AG04450 (cell line): ENCODE measurements around the gene RNF130. TPM values are rescaled to one million over a fixed set of nuclear protein-coding genes. Genes with fewer than 3 reads are reported as not detected.

Experiments
- CTCF ChIA-PET: fragments of 300-600, 350-600 bp; formaldehyde crosslinking; extraction: SDS; loops from one replicate; lab custom pipeline; 2022; ENCODE audit warnings: antibody characterized with exemption, inconsistent platforms; lab: Charles Lee
- POLR2A ChIA-PET: fragments of 350-600 bp; formaldehyde crosslinking; extraction: SDS; loops from one replicate; lab custom pipeline; 2021; ENCODE audit warnings: antibody characterized with exemption, inconsistent platforms; lab: Yijun Ruan, JAX
- DNase-seq: peaks from one replicate; pipeline ENCODE4 v3.0.0-alpha.2; 2011; ENCODE audit warnings: low read depth, low spot score
- H3K27ac ChIP-seq: one replicate; pipeline ENCODE4 v1.5.1; 2012; ENCODE audit warnings: low read depth, low read length, control low read depth
- H3K27me3 ChIP-seq: one replicate; pipeline ENCODE4 v1.6.0; 2012; ENCODE audit warnings: low read length; ENCODE audit not compliant: control insufficient read depth, insufficient read depth
- H3K4me3 ChIP-seq: 2 replicates; pipeline ENCODE4 v1.5.1; 2011; ENCODE audit warnings: mild to moderate bottlenecking, low read depth, low read length, control low read depth
- H3K9me3 ChIP-seq: 2 replicates; pipeline ENCODE4 v1.5.1; 2012; ENCODE audit warnings: low read length; ENCODE audit not compliant: control insufficient read depth, insufficient read depth
- CTCF ChIP-seq: IDR thresholded peaks from 2 replicates; pipeline ENCODE4 v1.5.1; 2011; ENCODE audit warnings: low read depth, low read length, control low read depth, inconsistent platforms
- polyA plus RNA-seq: library from polyadenylated mRNA; depleted of rRNA; stranded (reverse); fragments of >200 nt; gene quantifications from 2 replicates; pipeline ENCODE4 v1.2.3, GENCODE V29; 2011

Gene RNF130
- polyA plus RNA-seq, 1 experiment, result 38.9 TPM

DNA sequence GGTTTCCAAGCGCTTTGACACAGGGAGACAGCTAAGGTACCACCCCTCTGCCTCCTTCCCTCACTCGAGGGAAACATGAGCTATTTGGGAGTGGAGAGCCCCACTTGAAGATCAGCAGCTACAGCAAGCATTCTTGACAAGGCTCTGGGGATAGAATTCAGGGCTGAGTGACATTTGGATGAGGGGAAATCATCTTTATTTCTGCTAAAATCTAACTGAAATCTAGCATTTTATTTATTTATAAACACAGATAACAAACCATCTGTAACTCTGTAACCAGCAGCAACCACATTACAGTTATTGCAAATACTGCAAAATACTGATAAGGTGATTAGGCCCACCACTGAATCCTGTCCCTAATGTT lies 22.4 kb downstream of the RNF130 start:
- Histone ChIP-seq H3K27me3 (no peaks in the 10 kb centered on the region), H3K9me3 (peaks cover 11% of the 10 kb centered on the region), H3K27ac (no peak overlapping the region), H3K4me3 (no peak overlapping the region)
- no peak for TF ChIP-seq CTCF
- POLR2A ChIA-PET, result no interaction called here
- DNase-seq, result no peak
- CTCF ChIA-PET, result interaction anchor here (0.7 to 1.1 kb wide), 3 partner anchors 18 to 70 kb away, joined by 3 read pairs; no protein-coding TSS in a partner anchor

- peaks cover 11% of the 10 kb centered on the region for H3K9me3 ChIP-seq
- H3K27ac ChIP-seq, result no peak overlapping the region
- DNase-seq, result no peak
- no peaks in the 10 kb centered on the region for H3K27me3 ChIP-seq
- POLR2A ChIA-PET, result no interaction called here
- CTCF ChIA-PET, result no interaction called here
- H3K4me3 ChIP-seq, result no peak overlapping the region
- TF ChIP-seq CTCF, result no peak
Observed at GRCh38 chr5:180047667-180048066, 23.9 kb downstream of the RNF130 start.

GRCh38 chr5:180046656-180047055 lies 24.9 kb downstream of the RNF130 start:
- CTCF ChIA-PET, result no interaction called here
- POLR2A ChIA-PET, result no interaction called here
- no peak overlapping the region for H3K4me3 ChIP-seq
- no peaks in the 10 kb centered on the region for H3K27me3 ChIP-seq
- peaks cover 11% of the 10 kb centered on the region for H3K9me3 ChIP-seq
- DNase-seq, result no peak
- H3K27ac ChIP-seq, result no peak overlapping the region
- no peak for TF ChIP-seq CTCF

DNA sequence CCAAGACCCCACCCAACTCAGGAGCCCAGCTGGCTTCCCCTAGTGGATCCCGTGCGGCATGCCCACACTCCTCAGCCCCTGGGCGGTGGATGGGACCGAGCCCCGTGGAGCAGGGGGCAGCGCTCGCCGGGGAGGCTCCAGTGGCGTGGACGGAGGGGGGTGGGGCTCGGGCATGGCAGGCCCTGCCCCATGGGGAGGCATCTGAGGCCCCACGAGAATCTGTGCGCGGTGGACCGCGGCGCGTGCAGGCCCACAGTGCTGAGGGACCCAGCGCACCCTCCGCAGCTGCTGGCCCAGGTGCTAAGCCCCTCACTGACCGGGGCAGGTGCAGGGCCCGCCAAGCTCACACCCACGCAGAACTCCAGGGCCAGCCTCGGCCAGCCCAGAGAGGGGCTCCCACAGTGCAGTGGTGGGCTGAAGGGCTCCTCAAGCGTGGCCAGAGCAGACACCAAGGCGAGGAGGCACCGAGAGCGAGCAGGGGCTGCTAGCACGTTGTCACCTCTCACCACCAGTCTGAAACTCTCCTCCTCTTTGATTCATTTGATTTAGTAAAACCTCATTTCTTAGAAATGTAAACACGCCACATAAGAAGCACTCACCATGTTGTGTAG lies 25.6 kb downstream of the RNF130 start:
- POLR2A ChIA-PET, result no interaction called here

More for the DNA sequence above, 25.6 kb downstream of the RNF130 start:
- no peak for TF ChIP-seq CTCF
- Histone ChIP-seq H3K9me3 (peaks cover 11% of the 10 kb centered on the region), H3K27ac (no peak overlapping the region), H3K4me3 (no peak overlapping the region), H3K27me3 (no peaks in the 10 kb centered on the region)
- CTCF ChIA-PET, result no interaction called here
- DNase-seq, result no peak
